GM21360 (cell line): ENCODE measurements around the gene GABRB1.

ENCODE experiments used
- ATAC-seq: cut with Tn5 transposase; IDR thresholded peaks from one replicate; pipeline ENCODE4 v1.9.1; 2021; ENCODE audit warnings: mild to moderate bottlenecking, moderate library complexity; ENCODE audit not compliant: unreplicated experiment

The GABRB1 gene

DNA sequence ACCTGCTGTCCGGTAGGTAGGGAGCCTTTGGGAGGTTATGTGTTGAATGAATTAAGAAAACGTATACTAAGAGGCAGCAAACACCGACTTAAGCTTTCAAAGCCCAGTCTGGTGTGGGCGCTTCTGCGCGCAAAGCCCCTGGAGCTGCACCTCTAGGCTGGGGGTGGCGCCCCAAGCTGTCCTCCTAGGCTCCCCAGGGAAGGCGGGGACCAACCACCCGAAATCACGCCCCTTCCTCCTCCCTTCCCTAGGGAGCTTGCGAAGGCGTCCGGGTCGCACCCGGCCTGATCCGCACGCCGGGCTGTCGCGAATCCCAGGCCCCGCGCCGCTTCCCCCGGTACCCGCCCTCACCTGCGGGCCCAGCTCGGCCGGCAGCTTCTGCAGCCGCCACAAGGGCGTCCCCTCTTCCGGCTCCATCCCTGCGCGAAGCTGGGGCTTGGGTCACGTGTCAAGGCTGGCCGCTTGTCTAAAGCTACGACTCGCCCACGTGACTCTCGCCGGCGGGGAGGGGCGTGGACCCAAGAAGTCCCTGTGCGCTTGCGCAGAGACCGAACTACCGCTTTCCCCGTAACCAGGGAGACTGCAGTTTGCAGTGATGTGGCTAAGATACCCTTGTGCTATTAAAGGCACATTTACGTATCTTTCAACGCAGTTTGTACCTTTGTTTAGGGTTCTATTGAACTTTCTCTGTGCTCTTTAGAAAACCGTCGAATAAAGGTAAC, 432.0 kb downstream of the GABRB1 start, which contains the start of gene COMMD8:
TSS of gene COMMD8 (minus strand) at position 468 of the 722 bp plus-strand sequence. CDS start at position 417, 51 bp downstream.
- peak; percentile 90 for ATAC-seq

DNA sequence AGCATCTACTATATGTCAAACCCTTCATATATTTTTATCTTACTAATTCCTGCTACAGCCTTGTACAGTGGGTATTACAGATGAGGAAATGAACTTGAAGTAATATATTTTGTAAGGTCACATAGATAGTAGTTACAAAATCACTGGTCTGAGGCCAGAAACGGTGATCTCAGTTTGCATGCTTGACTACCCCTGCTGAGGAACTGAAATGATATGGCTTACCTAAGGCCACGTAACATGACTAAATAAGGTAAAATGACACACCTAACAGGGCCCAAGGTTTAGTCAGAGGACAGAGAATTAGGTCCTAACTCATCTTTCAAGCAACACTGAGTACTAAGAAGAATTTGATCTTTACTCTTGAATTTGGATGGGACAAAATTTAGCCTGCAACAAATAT, 433.6 kb downstream of the GABRB1 start:
- ATAC-seq: peak; percentile 44

DNA sequence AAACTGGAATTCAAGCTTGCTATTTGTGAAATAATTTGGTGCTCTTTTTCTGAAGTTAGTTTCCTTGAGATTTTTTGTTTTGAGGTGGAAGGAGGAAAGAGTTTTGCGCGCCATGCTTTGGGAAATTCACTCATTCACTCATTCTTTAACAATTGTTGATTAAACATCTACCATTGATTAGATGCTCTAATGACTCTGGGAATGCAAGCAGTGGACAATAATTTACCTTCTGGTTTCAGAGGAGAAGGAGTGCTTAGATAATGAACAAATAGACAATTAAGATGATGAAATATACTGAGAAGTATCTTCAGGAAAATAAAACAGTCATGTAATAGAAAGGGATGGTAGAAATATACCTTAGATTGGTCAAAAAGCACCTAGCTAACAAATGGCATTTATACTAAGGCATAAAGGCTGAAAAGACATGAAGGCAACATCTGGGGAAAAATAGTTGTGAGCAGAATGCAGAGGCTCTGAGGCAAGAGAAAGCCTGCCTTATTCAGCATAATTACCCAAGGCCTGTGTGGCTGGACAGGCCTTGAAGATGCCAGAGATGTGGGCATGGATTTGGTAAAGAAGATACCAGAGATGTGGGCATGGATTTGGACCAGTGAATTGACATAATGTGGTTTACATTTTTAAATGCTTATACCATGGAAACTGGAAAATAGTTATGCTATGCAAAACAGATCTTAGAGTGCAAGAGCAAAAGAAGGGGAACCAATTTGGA, 434.9 kb downstream of the GABRB1 start:
- no peak for ATAC-seq

DNA sequence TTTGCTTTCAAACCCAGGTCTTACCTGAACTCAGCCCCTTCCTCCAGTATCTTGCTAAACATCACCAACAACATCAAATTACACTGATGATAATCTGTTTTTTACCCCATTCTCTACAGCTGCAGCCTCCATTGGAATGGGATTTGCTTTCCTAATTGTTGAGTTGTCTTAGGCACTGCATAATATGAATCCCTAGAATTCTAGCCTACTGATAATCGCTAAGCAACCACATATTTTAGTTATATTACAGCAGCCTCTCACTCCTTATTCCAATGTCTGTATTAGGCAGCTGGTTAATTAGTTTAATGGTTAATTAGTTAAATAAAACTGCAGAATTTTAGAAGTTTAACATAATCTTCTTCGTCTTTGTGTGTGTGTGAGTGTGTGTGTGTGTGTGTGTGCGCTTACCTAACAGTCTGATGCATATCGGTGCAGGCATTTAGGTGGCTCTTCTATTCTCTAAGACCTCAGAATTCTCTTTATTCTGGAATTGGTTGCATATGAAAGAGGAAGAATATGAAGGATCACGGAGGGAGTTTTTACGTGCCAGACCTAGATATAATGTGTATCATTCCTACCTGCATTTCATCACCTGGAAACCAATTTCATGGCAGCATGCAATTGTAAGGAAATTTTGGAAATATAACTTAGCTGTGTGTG, 437.5 kb downstream of the GABRB1 start:
- ATAC-seq: no peak

DNA sequence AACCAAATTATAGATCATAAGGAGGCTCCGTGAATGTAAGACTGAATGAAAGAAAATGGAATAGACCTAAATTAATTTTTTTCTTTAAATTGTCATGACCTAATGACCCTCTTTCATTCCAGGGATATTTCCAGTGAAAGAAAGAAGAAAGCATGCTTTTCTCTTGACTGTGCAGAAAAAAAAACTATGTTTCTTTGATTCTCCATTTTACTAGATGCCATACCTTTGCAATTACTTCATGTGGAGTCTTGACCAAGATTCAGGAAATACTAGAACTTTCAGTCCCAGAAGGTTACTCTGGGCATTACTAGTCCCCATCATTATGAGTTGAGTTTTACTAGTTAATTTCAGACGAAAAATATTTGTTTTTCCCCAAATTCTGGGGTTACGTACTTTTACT, 438.6 kb downstream of the GABRB1 start:
- ATAC-seq: no peak

DNA sequence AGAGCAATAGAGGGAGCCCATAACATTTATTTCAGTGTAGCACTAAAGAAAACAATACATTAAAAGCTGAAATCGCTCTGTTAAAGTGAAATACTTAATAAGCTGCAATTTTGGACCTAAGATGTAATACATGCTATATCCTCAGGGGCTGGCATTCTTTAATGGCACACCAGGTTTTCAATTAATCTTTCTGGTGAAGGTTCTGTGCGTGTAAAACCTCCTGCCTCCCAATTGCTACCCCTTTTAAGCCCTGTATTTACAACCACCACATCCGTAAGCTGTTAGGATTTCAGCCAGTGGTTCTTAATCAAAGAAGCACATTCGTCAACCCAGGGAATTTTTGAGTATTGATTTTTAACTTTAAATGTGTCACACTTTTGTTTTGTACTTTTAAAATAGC, 439.7 kb downstream of the GABRB1 start:
- ATAC-seq: no peak

DNA sequence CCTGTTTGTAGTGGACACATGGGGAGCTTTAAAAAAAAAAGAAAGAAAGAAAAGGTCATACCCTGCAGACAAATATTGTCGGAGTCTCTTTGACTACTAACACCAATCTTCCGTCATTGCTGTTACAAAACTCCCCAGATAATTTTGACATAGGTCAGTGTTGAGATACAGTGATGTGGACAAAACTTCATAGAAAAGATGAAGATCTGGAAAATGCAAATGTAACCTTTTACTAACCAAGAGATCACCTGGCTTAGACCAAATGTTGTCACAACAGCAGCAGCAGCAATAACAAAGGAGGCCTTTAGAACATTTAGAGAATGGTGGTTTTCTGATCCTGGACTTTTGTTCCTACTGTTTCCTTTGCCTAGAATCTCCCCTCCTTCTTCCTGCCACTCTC, 440.2 kb downstream of the GABRB1 start:
- ATAC-seq: no peak

DNA sequence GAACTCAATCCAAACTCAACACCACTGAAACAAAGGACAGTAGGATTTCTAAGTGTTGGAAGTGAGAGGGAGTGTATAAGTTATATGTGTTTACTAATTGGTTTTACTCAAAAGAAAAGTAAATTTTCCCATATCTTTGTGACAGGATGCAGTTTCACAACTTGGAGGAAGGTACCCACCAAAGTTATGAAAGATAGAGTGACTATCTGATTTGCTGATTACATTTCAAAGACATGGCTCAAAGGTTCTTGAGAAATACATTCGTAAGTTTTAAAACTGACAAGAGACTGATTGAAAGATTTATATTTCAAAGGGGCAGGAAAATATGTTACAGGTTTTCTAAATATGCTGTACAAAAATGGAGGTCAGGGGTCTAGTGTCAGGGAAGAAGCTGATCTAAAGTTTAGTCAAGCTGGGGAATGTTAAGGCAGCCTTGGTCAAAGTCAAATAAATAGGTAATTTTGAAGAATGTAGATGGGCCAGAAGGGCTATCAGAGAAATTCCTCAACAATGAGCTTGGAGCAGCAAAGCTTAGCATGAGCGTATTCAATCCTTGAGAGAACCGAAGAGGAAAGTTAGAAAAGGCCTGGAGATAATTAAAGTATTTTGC, 441.9 kb downstream of the GABRB1 start:
- ATAC-seq: no peak

DNA sequence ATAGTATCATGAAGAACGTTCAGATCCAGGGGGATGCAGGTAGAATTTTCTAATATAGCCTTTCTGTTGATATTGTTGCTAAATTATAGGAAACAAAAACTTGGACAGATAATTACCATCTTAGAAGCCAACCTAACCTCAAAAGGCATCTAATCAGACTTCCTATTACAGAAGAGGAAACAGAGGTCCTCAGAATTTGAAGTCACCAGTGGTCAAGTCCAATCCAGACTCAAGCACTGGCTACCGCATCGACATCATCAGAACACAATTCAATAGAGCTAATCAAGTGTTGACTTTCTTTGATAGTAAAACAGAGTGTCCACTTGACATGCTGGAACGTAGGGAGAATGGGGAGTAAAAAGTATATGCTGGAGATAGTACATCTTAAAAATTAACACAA, 443.4 kb downstream of the GABRB1 start:
- no peak for ATAC-seq

DNA sequence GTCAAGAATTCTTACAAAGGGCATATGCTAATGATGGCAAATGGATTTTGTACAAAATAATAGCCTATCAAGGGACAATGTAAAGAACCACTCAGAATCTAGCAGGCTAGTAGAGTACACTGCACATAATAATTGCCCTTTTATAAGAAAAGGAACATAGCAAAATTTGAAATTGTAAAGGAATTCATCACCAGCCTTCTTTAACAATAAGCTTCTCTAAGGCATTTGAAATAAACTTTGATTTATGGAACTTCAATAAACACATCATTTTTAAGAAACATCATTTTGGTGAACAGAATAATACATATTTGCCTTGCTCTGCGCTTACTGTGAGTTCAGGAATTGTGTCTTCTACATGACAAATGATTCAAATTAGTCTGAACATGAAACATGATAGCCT, 444.0 kb downstream of the GABRB1 start:
- no peak for ATAC-seq
